HG03139 (cell line): ENCODE results near the gene ARMH3.

Experiments
- ATAC-seq: cut with Tn5 transposase; IDR thresholded peaks from one replicate; pipeline ENCODE4 v1.9.1; 2021; ENCODE audit not compliant: unreplicated experiment

Gene ARMH3

GRCh38 chr10:101867931-101868330 is 188.0 kb downstream of the ARMH3 start:
- ATAC-seq, result no peak

GRCh38 chr10:101859530-101859929 is 196.4 kb downstream of the ARMH3 start:
- no peak for ATAC-seq

- ATAC-seq, result no peak
Observed at GRCh38 chr10:101858723-101859500, 197.1 kb downstream of the ARMH3 start.

- ATAC-seq, result no peak
Observed at GRCh38 chr10:101857802-101858476, 198.0 kb downstream of the ARMH3 start.

GRCh38 chr10:101856626-101857025 is 199.3 kb downstream of the ARMH3 start:
- no peak for ATAC-seq

GRCh38 chr10:101851411-101852116 is 204.4 kb downstream of the ARMH3 start:
- no peak for ATAC-seq

- no peak for ATAC-seq
Observed at GRCh38 chr10:101850749-101851148, 205.2 kb downstream of the ARMH3 start.

- no peak for ATAC-seq
Observed at GRCh38 chr10:101848894-101849351, 207.1 kb downstream of the ARMH3 start.

- ATAC-seq, result no peak
Observed at GRCh38 chr10:101848408-101848807, 207.6 kb downstream of the ARMH3 start.

GRCh38 chr10:101845893-101846292 is 210.1 kb downstream of the ARMH3 start:
- no peak for ATAC-seq

- no peak for ATAC-seq
Observed at GRCh38 chr10:101843032-101844021, 212.6 kb downstream of the ARMH3 start, which contains the start of gene KCNIP2. KCNIP2 (minus strand) TSS chr10:101843800; CDS start chr10:101843568, 232 bp downstream.

- no peak for ATAC-seq
Observed at GRCh38 chr10:101841826-101842225, 214.1 kb downstream of the ARMH3 start.

GRCh38 chr10:101840741-101841453 is 215.1 kb downstream of the ARMH3 start:
- ATAC-seq, result peak; percentile 63

GRCh38 chr10:101840102-101840684 is 215.8 kb downstream of the ARMH3 start:
- no peak for ATAC-seq

- no peak for ATAC-seq
Observed at GRCh38 chr10:101839416-101840063, 216.4 kb downstream of the ARMH3 start.

GRCh38 chr10:101839002-101839401 is 217.0 kb downstream of the ARMH3 start:
- no peak for ATAC-seq

- ATAC-seq, result no peak
Observed at GRCh38 chr10:101838416-101838970, 217.5 kb downstream of the ARMH3 start.

- ATAC-seq, result no peak
Observed at GRCh38 chr10:101837748-101838147, 218.2 kb downstream of the ARMH3 start.

GRCh38 chr10:101835362-101835761 is 220.6 kb downstream of the ARMH3 start:
- ATAC-seq, result no peak
